K562 (cell line): ENCODE results near the gene PPAT. TPM values are rescaled to one million over a fixed set of nuclear protein-coding genes. Genes with fewer than 3 reads are reported as not detected.

ENCODE experiments used
- BRD4 ChIP-seq: fragments of 200-600 bp; sonication (generic); IDR thresholded peaks from 2 replicates; pipeline ENCODE4 v1.6.1; 2017; ENCODE audit warnings: inconsistent platforms
- CBX8 ChIP-seq: fragments of 200-600 bp; sonication (generic); IDR thresholded peaks from 2 replicates; pipeline ENCODE4 v1.6.1; 2012; ENCODE audit warnings: borderline replicate concordance, mixed run types, low read depth, mild to moderate bottlenecking, moderate library complexity, mixed read lengths, low read length, control low read depth, inconsistent platforms; ENCODE audit not compliant: poor library complexity, severe bottlenecking; ENCODE audit errors: extremely low read depth
- EP400 ChIP-seq: fragments of 450-650 bp; IDR thresholded peaks from 2 replicates; pipeline ENCODE4 v1.6.1; 2017; ENCODE audit warnings: antibody characterized with exemption, mild to moderate bottlenecking, moderate library complexity
- FOXA3 ChIP-seq, 2 experiments: fragments of 450-650 bp in 1 of 2; sonication (generic) in 1 of 2; formaldehyde crosslinking; IDR thresholded peaks in 1 of 2; conservative IDR thresholded peaks in 1 of 2; 2 replicates each; pipeline versions ENCODE4 v1.4.0 to v1.8.0; 2020 to 2022; ENCODE audit warnings: mild to moderate bottlenecking in 2 of 2, missing genetic modification reagents in 1 of 2
- GTF2F1 ChIP-seq: IDR thresholded peaks from 2 replicates; pipeline ENCODE4 v1.6.1; 2011; ENCODE audit warnings: low read depth, low read length, improper control_type of control experiment
- HNRNPUL1 ChIP-seq: fragments of 200-400 bp; formaldehyde crosslinking; IDR thresholded peaks from 2 replicates; pipeline ENCODE4 v1.6.1; 2017; ENCODE audit warnings: low read length
- IRF2 ChIP-seq: sonication (generic); formaldehyde crosslinking; IDR thresholded peaks from 2 replicates; pipeline ENCODE4 v1.8.1; 2022; ENCODE audit warnings: mild to moderate bottlenecking, missing genetic modification reagents
- MTA1 ChIP-seq: fragments of 450-650 bp; IDR thresholded peaks from 2 replicates; pipeline ENCODE4 v1.6.1; 2017; ENCODE audit warnings: borderline replicate concordance
- MTF1 ChIP-seq: fragments of 250-450 bp; sonication (Bioruptor Pico); IDR thresholded peaks from 2 replicates; pipeline ENCODE4 v1.9.0; 2021; ENCODE audit warnings: moderate library complexity, mild to moderate bottlenecking, inconsistent platforms, borderline replicate concordance
- MYNN ChIP-seq, 2 experiments: sonication (generic); formaldehyde crosslinking in 1 of 2; IDR thresholded peaks; 2 replicates each; pipeline versions ENCODE4 v1.5.0 to v1.6.1; 2016 to 2020; ENCODE audit warnings: antibody characterized with exemption in 1 of 2, missing genetic modification reagents in 1 of 2
- NCOA1 ChIP-seq: fragments of 450-650 bp; IDR thresholded peaks from 2 replicates; pipeline ENCODE4 v1.6.1; 2016; ENCODE audit warnings: low read depth
- NFE2 ChIP-seq: IDR thresholded peaks from 2 replicates; pipeline ENCODE4 v1.6.1; 2014; ENCODE audit warnings: antibody characterized with exemption, low read depth
- NUFIP1 ChIP-seq: fragments of 450-650 bp; IDR thresholded peaks from 2 replicates; pipeline ENCODE4 v1.6.1; 2018; ENCODE audit not compliant: partially characterized antibody
- OTX1 ChIP-seq: fragments of 450-650 bp; formaldehyde crosslinking; IDR thresholded peaks from 2 replicates; pipeline ENCODE4 v1.4.0; 2022; ENCODE audit warnings: mild to moderate bottlenecking
- POLR2H ChIP-seq: IDR thresholded peaks from 2 replicates; pipeline ENCODE4 v1.6.1; 2016; ENCODE audit warnings: missing genetic modification characterization, low read depth, mild to moderate bottlenecking, control low read depth, missing compliant biosample characterization, moderate library complexity
- PTRF ChIP-seq: fragments of 450-650 bp; IDR thresholded peaks from 2 replicates; pipeline ENCODE4 v1.6.1; 2016; ENCODE audit warnings: mild to moderate bottlenecking, missing genetic modification characterization, missing compliant biosample characterization
- YBX1 ChIP-seq: fragments of 450-650 bp; IDR thresholded peaks from 2 replicates; pipeline ENCODE4 v1.7.1; 2016; ENCODE audit warnings: mild to moderate bottlenecking
- YY1 ChIP-seq, 3 experiments: IDR thresholded peaks; 2 replicates each; pipeline ENCODE4 v1.6.1; 2011; ENCODE audit warnings: low read length in 2 of 3, mild to moderate bottlenecking in 2 of 3, moderate library complexity in 2 of 3, borderline replicate concordance in 1 of 3, control low read depth in 1 of 3, low read depth in 1 of 3; ENCODE audit not compliant: insufficient read depth in 3 of 3, insufficient replicate concordance in 2 of 3, control insufficient read depth in 1 of 3, insufficient read length in 1 of 3; ENCODE audit errors: extremely low read depth in 1 of 3
- ZNF586 ChIP-seq: fragments of 450-650 bp; formaldehyde crosslinking; conservative IDR thresholded peaks from 2 replicates; pipeline ENCODE4 v1.4.0; 2020; ENCODE audit warnings: mild to moderate bottlenecking, moderate library complexity
- polyA plus RNA-seq, 8 experiments: library from polyadenylated mRNA; depleted of rRNA in 4 of 8; stranded (reverse) in 5 of 8; unstranded in 3 of 8; fragments of >200 nt; fragmentation: Nextera tagmentation in 2 of 8; fragmentation: Illumina TruSeq in 1 of 8; extraction: Ambion mirVana in 2 of 8; extraction: Trizol in 1 of 8; gene quantifications; 2 replicates each; pipeline versions ENCODE4 v1.2.1 to v1.2.3, GENCODE V29; 2011 to 2014; ENCODE audit warnings: inconsistent platforms in 1 of 8, missing spikeins in 1 of 8
- total RNA-seq, 7 experiments: library from RNA; depleted of rRNA in 6 of 7; stranded (reverse); fragments of >200 nt in 6 of 7; fragmentation: Illumina TruSeq in 2 of 7; extraction: Trizol in 2 of 7; gene quantifications; 2 replicates each; pipeline versions ENCODE4 v1.2.1 to v1.2.3, GENCODE V29; 2011 to 2021; ENCODE audit warnings: low replicate concordance in 1 of 7
- TF ChIP-seq, protein P1 (sequence below), 2 experiments: fragments of 450-650 bp; IDR thresholded peaks; 2 replicates each; pipeline ENCODE4 v1.6.1; 2018; ENCODE audit warnings: mild to moderate bottlenecking in 2 of 2, low read depth in 1 of 2; ENCODE audit not compliant: partially characterized antibody in 2 of 2
- TF ChIP-seq, protein P2 (sequence below): fragments of 250-450 bp; sonication (Bioruptor Pico); IDR thresholded peaks from 2 replicates; pipeline ENCODE4 v1.8.0; 2021; ENCODE audit warnings: moderate library complexity, mild to moderate bottlenecking, inconsistent platforms
- TF ChIP-seq, protein P3 (sequence below): fragments of 200-800 bp; sonication (Bioruptor generic); IDR thresholded peaks from 2 replicates; pipeline ENCODE4 v1.6.1; 2017; ENCODE audit warnings: missing genetic modification characterization, missing compliant biosample characterization

The PPAT gene
- total and polyA plus RNA-seq, 9 of the 15 experiments (the other 6 are each of a cell fraction or from before 2014, with no cell fraction given): 36.2 to 75.8 (median 55.5) TPM

DNA sequence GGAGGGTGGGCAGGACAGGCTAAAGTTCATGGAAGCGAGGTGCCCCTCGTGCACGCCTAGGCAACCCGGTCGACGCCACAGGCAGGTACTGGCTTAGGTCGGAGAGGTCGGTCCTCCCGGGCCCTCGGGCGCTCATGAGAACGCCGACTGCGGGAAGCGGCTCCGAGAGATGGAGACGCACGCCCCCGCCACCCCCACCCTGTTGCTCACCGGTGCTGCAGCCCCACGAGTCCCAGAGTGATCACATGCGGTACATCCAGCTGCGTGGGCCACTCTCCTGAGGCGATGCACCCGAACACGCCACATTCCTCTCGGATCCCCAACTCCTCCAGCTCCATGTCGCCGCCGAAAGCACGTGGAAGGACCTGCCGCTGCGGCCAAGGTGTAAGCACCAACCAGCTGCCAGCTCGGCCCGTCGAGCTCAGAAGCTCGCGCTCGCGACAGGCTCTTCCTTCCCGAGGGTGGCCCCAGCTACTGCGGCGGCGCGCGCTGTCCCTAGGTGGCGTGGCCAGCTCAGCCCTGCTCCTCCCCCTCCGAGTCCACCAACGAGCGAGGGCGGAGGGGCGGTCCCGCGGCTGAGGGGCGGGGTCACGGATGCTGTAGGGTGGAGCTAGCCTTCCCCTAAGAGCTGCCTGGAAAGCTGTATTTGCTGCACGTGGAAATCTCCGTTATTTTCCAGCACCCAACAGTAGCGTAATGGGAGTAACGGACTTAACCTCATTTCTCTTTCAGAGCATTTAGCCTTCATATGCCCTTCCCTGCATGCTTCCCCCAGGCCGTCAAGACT is at the start of gene PPAT (continued):
- TF ChIP-seq ZNF586 (CRISPR knock-in tag) (no peak), NFE2 (no peak), NUFIP1 (no peak), BRD4 (no peak), YY1 (IDR thresholded peaks at IDR 0.05; ENCODE audit: borderline replicate concordance in 1 of 3, control insufficient read depth in 1 of 3, extremely low read depth in 1 of 3, insufficient read depth in 3 of 3, insufficient read length in 1 of 3, insufficient replicate concordance in 2 of 3, low read depth in 1 of 3, low read length in 2 of 3) (peak in 1 of 3 experiments; percentile 62), POLR2H (peak; percentile 76), IRF2 (no peak), YBX1 (no peak), CBX8 (no peak), EP400 (peak; percentile 95), MTA1 (no peak; the same call in 1 of the 2 replicates), MYNN (IDR thresholded peaks at IDR 0.05) (no peak), MYNN (CRISPR knock-in tag; IDR thresholded peaks at IDR 0.05) (no peak), GTF2F1 (0 out of 2 replicates have a peak, but pooled peaks have one; percentile 17), FOXA3 (CRISPR knock-in tag; conservative IDR thresholded peaks at IDR 0.05 in 1 of 2, IDR thresholded peaks at IDR 0.05 in 1 of 2) (no peak), PTRF (tag) (no peak), OTX1 (CRISPR knock-in tag) (no peak), MTF1 (CRISPR knock-in tag) (no peak), NCOA1 (no peak; the same call in 1 of the 2 replicates), HNRNPUL1 (no peak)
- TF ChIP-seq, protein P1, sequence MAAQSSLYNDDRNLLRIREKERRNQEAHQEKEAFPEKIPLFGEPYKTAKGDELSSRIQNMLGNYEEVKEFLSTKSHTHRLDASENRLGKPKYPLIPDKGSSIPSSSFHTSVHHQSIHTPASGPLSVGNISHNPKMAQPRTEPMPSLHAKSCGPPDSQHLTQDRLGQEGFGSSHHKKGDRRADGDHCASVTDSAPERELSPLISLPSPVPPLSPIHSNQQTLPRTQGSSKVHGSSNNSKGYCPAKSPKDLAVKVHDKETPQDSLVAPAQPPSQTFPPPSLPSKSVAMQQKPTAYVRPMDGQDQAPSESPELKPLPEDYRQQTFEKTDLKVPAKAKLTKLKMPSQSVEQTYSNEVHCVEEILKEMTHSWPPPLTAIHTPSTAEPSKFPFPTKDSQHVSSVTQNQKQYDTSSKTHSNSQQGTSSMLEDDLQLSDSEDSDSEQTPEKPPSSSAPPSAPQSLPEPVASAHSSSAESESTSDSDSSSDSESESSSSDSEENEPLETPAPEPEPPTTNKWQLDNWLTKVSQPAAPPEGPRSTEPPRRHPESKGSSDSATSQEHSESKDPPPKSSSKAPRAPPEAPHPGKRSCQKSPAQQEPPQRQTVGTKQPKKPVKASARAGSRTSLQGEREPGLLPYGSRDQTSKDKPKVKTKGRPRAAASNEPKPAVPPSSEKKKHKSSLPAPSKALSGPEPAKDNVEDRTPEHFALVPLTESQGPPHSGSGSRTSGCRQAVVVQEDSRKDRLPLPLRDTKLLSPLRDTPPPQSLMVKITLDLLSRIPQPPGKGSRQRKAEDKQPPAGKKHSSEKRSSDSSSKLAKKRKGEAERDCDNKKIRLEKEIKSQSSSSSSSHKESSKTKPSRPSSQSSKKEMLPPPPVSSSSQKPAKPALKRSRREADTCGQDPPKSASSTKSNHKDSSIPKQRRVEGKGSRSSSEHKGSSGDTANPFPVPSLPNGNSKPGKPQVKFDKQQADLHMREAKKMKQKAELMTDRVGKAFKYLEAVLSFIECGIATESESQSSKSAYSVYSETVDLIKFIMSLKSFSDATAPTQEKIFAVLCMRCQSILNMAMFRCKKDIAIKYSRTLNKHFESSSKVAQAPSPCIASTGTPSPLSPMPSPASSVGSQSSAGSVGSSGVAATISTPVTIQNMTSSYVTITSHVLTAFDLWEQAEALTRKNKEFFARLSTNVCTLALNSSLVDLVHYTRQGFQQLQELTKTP (IDR thresholded peaks at IDR 0.05; ENCODE audit: low read depth in 1 of 2, partially characterized antibody in 2 of 2): no peak
- TF ChIP-seq, protein P2, sequence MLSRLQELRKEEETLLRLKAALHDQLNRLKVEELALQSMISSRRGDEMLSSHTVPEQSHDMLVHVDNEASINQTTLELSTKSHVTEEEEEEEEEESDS (CRISPR knock-in tag): no peak
- TF ChIP-seq, protein P3, sequence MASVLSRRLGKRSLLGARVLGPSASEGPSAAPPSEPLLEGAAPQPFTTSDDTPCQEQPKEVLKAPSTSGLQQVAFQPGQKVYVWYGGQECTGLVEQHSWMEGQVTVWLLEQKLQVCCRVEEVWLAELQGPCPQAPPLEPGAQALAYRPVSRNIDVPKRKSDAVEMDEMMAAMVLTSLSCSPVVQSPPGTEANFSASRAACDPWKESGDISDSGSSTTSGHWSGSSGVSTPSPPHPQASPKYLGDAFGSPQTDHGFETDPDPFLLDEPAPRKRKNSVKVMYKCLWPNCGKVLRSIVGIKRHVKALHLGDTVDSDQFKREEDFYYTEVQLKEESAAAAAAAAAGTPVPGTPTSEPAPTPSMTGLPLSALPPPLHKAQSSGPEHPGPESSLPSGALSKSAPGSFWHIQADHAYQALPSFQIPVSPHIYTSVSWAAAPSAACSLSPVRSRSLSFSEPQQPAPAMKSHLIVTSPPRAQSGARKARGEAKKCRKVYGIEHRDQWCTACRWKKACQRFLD (CRISPR knock-in tag): no peak
